Endothelial cell of umbilical vein (primary cell): ENCODE data around the gene XNDC1N. TPM values are rescaled to one million over a fixed set of nuclear protein-coding genes. Genes with fewer than 3 reads are reported as not detected.
"Not testable (repeated sequence)": the region's sequence is repeated elsewhere in the genome, so short reads cannot be mapped to it uniquely, and the experiment has no call there.

Experiments
- BruUV-seq: library from RNA; stranded (reverse); fragments of 400-500 nt; replicated peaks from 2 replicates; lab custom pipeline; 2021; lab: Mats Ljungman, UMichigan
- CTCF ChIA-PET: fragments of 300-600, 350-600 bp; sonication (Branson Sonifier 250); formaldehyde crosslinking; loops from one replicate; lab custom pipeline; 2021; ENCODE audit warnings: antibody characterized with exemption, inconsistent platforms; lab: Charles Lee
- POLR2A ChIA-PET: fragments of 300-600, 350-600 bp; sonication (Branson Sonifier 250); formaldehyde crosslinking; loops from one replicate; lab custom pipeline; 2021; ENCODE audit warnings: antibody characterized with exemption, inconsistent platforms; lab: Charles Lee
- DNase-seq: peaks from one replicate; pipeline ENCODE4 v3.0.0-alpha.2; 2011; ENCODE audit warnings: low read depth, low spot score
- FAIRE-seq: peaks from 2 replicates; lab custom pipeline; 2011; peaks lifted over from hg19 to GRCh38; lab: Jason Lieb, UNC
- H2AFZ ChIP-seq: 2 replicates; pipeline ENCODE4 v1.6.0; 2012; ENCODE audit warnings: low read depth, low read length, control low read depth, inconsistent platforms
- H3K27ac ChIP-seq: 2 replicates; pipeline ENCODE4 v1.5.1; 2011; ENCODE audit warnings: low read depth, mild to moderate bottlenecking, control low read depth, low read length, moderate library complexity; ENCODE audit not compliant: insufficient read depth
- H3K27me3 ChIP-seq, 2 experiments: 2 replicates each; pipeline versions ENCODE4 v1.6.0 to v1.6.1; 2011; ENCODE audit warnings: low read length in 2 of 2, mixed read lengths in 1 of 2; ENCODE audit not compliant: control insufficient read depth in 2 of 2, insufficient read depth in 2 of 2
- H3K36me3 ChIP-seq, 2 experiments: 2 replicates in 1 of 2; 3 replicates in 1 of 2; pipeline ENCODE4 v1.5.1; 2011; ENCODE audit warnings: low read length in 2 of 2, mild to moderate bottlenecking in 1 of 2, moderate library complexity in 1 of 2; ENCODE audit not compliant: control insufficient read depth in 2 of 2, insufficient read depth in 2 of 2; ENCODE audit errors: extremely low read depth in 1 of 2
- H3K4me1 ChIP-seq: 3 replicates; pipeline ENCODE4 v1.5.1; 2011; ENCODE audit warnings: mild to moderate bottlenecking, low read length; ENCODE audit not compliant: control insufficient read depth, insufficient read depth; ENCODE audit errors: extremely low read depth
- H3K4me2 ChIP-seq: 2 replicates; pipeline ENCODE4 v1.6.1; 2011; ENCODE audit warnings: low read length, control low read depth, mixed read lengths; ENCODE audit not compliant: insufficient read depth
- H3K4me3 ChIP-seq, 3 experiments: fragments of 200-600 bp in 1 of 3; sonication (generic), shearing (Covaris generic) in 1 of 3; replicated peaks in 1 of 3; 2 replicates each; pipeline ENCODE4 v1.5.1; 2011 to 2016; ENCODE audit warnings: control low read depth in 3 of 3, low read length in 3 of 3, mild to moderate bottlenecking in 2 of 3, inconsistent platforms in 1 of 3, low read depth in 1 of 3, moderate library complexity in 1 of 3; ENCODE audit not compliant: insufficient read depth in 1 of 3
- H3K79me2 ChIP-seq: 2 replicates; pipeline ENCODE4 v1.6.0; 2012; ENCODE audit warnings: low read length, inconsistent platforms; ENCODE audit not compliant: control insufficient read depth, insufficient read depth
- H3K9ac ChIP-seq: replicated peaks from 2 replicates; pipeline ENCODE3; 2011; ENCODE audit warnings: low read length, control low read depth; ENCODE audit not compliant: insufficient read depth; ENCODE audit errors: extremely low read depth
- H3K9me1 ChIP-seq: replicated peaks from 3 replicates; pipeline ENCODE4 v1.6.0; 2011; ENCODE audit warnings: mild to moderate bottlenecking, low read length; ENCODE audit not compliant: control insufficient read depth, insufficient read depth; ENCODE audit errors: extremely low read depth
- H3K9me3 ChIP-seq: replicated peaks from 2 replicates; pipeline ENCODE4 v1.5.1; 2012; ENCODE audit warnings: low read length, inconsistent platforms; ENCODE audit not compliant: control insufficient read depth, insufficient read depth
- H4K20me1 ChIP-seq: replicated peaks from 2 replicates; pipeline ENCODE3; 2011; ENCODE audit warnings: mild to moderate bottlenecking, low read length; ENCODE audit not compliant: control insufficient read depth, insufficient read depth; ENCODE audit errors: extremely low read depth
- CTCF ChIP-seq, 2 donors: IDR thresholded peaks; 1 replicate in 1 of 2; 2 replicates in 1 of 2; pipeline ENCODE4 v1.5.1; 2011; ENCODE audit warnings: low read length in 2 of 2, mild to moderate bottlenecking in 2 of 2, moderate library complexity in 2 of 2, control low read depth in 1 of 2, inconsistent platforms in 1 of 2, low read depth in 1 of 2; ENCODE audit not compliant: insufficient read depth in 1 of 2; ENCODE audit errors: extremely low read depth in 1 of 2
- EZH2 ChIP-seq: IDR thresholded peaks from 2 replicates; pipeline ENCODE4 v1.6.1; 2012; ENCODE audit warnings: borderline replicate concordance, low read depth, mild to moderate bottlenecking, moderate library complexity, low read length, inconsistent platforms; ENCODE audit not compliant: severe bottlenecking
- FOS ChIP-seq: IDR thresholded peaks from 2 replicates; pipeline ENCODE4 v1.6.1; 2011; ENCODE audit warnings: mild to moderate bottlenecking, low read length, moderate library complexity, borderline replicate concordance; ENCODE audit not compliant: insufficient read depth
- GATA2 ChIP-seq: IDR thresholded peaks from 2 replicates; pipeline ENCODE4 v1.7.0; 2011; ENCODE audit warnings: low read depth, mild to moderate bottlenecking, moderate library complexity, mixed read lengths, low read length; ENCODE audit not compliant: insufficient read length, insufficient read depth
- JUN ChIP-seq: IDR thresholded peaks from 2 replicates; pipeline ENCODE4 v1.6.1; 2011; ENCODE audit warnings: borderline replicate concordance, low read depth; ENCODE audit not compliant: insufficient read length, insufficient read depth
- MAX ChIP-seq: IDR thresholded peaks from 2 replicates; pipeline ENCODE4 v1.6.1; 2011; ENCODE audit not compliant: insufficient read depth, insufficient read length
- MYC ChIP-seq: IDR thresholded peaks from one replicate; pipeline ENCODE4 v1.6.1; 2011; ENCODE audit warnings: mild to moderate bottlenecking, low read depth, low read length
- POLR2A ChIP-seq: IDR thresholded peaks from 2 replicates; pipeline ENCODE4 v1.6.1; 2012; ENCODE audit warnings: low read depth, mild to moderate bottlenecking, control low read depth, low read length
- POLR2AphosphoS5 ChIP-seq: IDR thresholded peaks from 2 replicates; pipeline ENCODE4 v1.6.1; 2012; ENCODE audit warnings: low read depth, mild to moderate bottlenecking, control low read depth, low read length, moderate library complexity; ENCODE audit not compliant: insufficient read depth
- dilution Hi-C: fragments of 300-500 bp; cut with MboI; formaldehyde crosslinking; loops from one replicate; pipeline ENCODE4 v1.15.0; 2019; ENCODE audit warnings: low sequenced_read_pairs; ENCODE audit not compliant: extremely low pct_ligation_motif_present
- intact Hi-C: fragments of 100-400 bp; cut with micrococcal nuclease; formaldehyde crosslinking; loops from one replicate; pipeline ENCODE4 v1.10.0; 2022
- polyA plus RNA-seq, 4 experiments: library from polyadenylated mRNA; depleted of rRNA in 3 of 4; stranded (reverse) in 3 of 4; unstranded in 1 of 4; fragments of >200 nt; gene quantifications; 2 replicates each; pipeline versions ENCODE4 v1.2.1 to v1.2.3, GENCODE V29; 2011 to 2012; ENCODE audit warnings: missing spikeins in 1 of 4
- total RNA-seq: library from RNA; stranded (reverse); gene quantifications from 2 replicates; pipeline ENCODE4 v1.2.3, GENCODE V29; 2021

The XNDC1N gene
- total and polyA plus RNA-seq, 2 donors (not counting 3 experiments of a cell fraction or from before 2014, with no cell fraction given): 3.5 to 9.0 TPM

- H3K27ac ChIP-seq: no peak overlapping the region
- H3K79me2 ChIP-seq: no peaks in the 10 kb centered on the region
- no peak overlapping the region for H3K9ac ChIP-seq
- H3K36me3 ChIP-seq: no peaks in the 10 kb centered on the region
- H4K20me1 ChIP-seq: no peaks in the 10 kb centered on the region
- CTCF ChIA-PET: no interaction called here
- TF ChIP-seq FOS (no peak), MYC (no peak), POLR2A (no peak), JUN (no peak), GATA2 (no peak), MAX (no peak), POLR2AphosphoS5 (no peak), EZH2 (no peak), CTCF (IDR thresholded peaks at IDR 0.05; ENCODE audit: extremely low read depth in 1 of 2, insufficient read depth in 1 of 2, low read depth in 1 of 2, low read length in 2 of 2) (no peak)
- no peak overlapping the region for H3K4me2 ChIP-seq
- H3K9me1 ChIP-seq: no peaks in the 10 kb centered on the region
- dilution Hi-C loops (no loop called here), intact Hi-C loops (no loop called here)
- H3K4me3 ChIP-seq: no peak overlapping the region
- H3K27me3 ChIP-seq: no peaks in the 10 kb centered on the region
- no peaks in the 10 kb centered on the region for H3K9me3 ChIP-seq
- no peak overlapping the region for H2AFZ ChIP-seq
- no peak for DNase-seq
- H3K4me1 ChIP-seq: no peaks in the 10 kb centered on the region
- POLR2A ChIA-PET: no interaction called here
- BruUV-seq: no TSS peak
- no peak for FAIRE-seq
Observed at GRCh38 chr11:71895961-71896360, 32.4 kb downstream of the XNDC1N start.

- H3K36me3 ChIP-seq, H4K20me1 ChIP-seq, H3K9me1 ChIP-seq, H3K79me2 ChIP-seq, H2AFZ ChIP-seq, H3K9me3 ChIP-seq, CTCF ChIA-PET, dilution Hi-C loops, intact Hi-C loops, H3K4me2 ChIP-seq, H3K4me3 ChIP-seq, DNase-seq, H3K27ac ChIP-seq, H3K4me1 ChIP-seq, H3K27me3 ChIP-seq, POLR2A ChIA-PET, BruUV-seq, FAIRE-seq, H3K9ac ChIP-seq: not testable (repeated sequence)
Observed at GRCh38 chr11:71889181-71889872, 39.1 kb downstream of the XNDC1N start.
